Spinal cord (tissue), 10 donors: Measurements from ENCODE around the gene SIX5. TPM values are rescaled to one million over a fixed set of nuclear protein-coding genes. Genes with fewer than 3 reads are reported as not detected.

Experiments
- DNase-seq, 6 donors: peaks; one replicate each; pipeline versions ENCODE4 v3.0.0 to v3.0.0-alpha.2; 2013 to 2015; ENCODE audit warnings: low spot score in 6 of 6, low read depth in 4 of 6
- H3K27ac ChIP-seq: one replicate; pipeline ENCODE4 v1.5.1; 2013; ENCODE audit warnings: low read depth, low read length, control low read depth
- H3K27me3 ChIP-seq: one replicate; pipeline ENCODE4 v1.6.1; 2013; ENCODE audit warnings: low read length; ENCODE audit not compliant: control insufficient read depth, insufficient read depth
- H3K36me3 ChIP-seq: one replicate; pipeline ENCODE4 v1.6.1; 2013; ENCODE audit warnings: low read length; ENCODE audit not compliant: control insufficient read depth, insufficient read depth
- H3K4me1 ChIP-seq: one replicate; pipeline ENCODE4 v1.6.1; 2013; ENCODE audit warnings: low read length; ENCODE audit not compliant: control insufficient read depth, insufficient read depth
- H3K4me3 ChIP-seq: one replicate; pipeline ENCODE4 v1.5.1; 2013; ENCODE audit warnings: low read depth, low read length, control low read depth
- H3K9me3 ChIP-seq: one replicate; pipeline ENCODE4 v1.6.1; 2013; ENCODE audit warnings: low read length; ENCODE audit not compliant: control insufficient read depth, insufficient read depth
- WGBS: methylation state at CpG from one replicate; pipeline ENCODE4 v1.1.5; 2013; ENCODE audit warnings: missing lambda C conversion rate; ENCODE audit not compliant: insufficient coverage; 5-methylcytosine and 5-hydroxymethylcytosine counted together
- long read RNA-seq, 4 donors: transcript quantifications; one replicate each; lab custom pipeline, GENCODE V29; 2026
- polyA plus RNA-seq, 2 donors: library from polyadenylated mRNA; unstranded; fragments of 120-200 nt; gene quantifications; one replicate each; pipeline ENCODE4 v1.2.1, GENCODE V29; 2013; ENCODE audit not compliant: insufficient read length in 2 of 2
- total RNA-seq, 2 donors: library from RNA; depleted of rRNA in 1 of 2; stranded (reverse); fragments of 120-200 nt in 1 of 2; fragments of >200 nt in 1 of 2; gene quantifications; one replicate each; pipeline versions ENCODE4 v1.2.3 to v1.2.4, GENCODE V29; 2013 to 2014
- donor health status: healthy.

SIX5 gene
- total RNA-seq (10 to 100 TPM in 1 of 2 donors, 1 to 10 TPM in 1; 4.1 to 20.2 TPM), polyA plus RNA-seq (10 to 100 TPM; 11.2 to 17.5 TPM)
- long read RNA-seq, donor 1, result 0 reads
- long read RNA-seq, donor 2, partial matches to known transcripts, result 0 of 1 reads
- long read RNA-seq, donor 2, other reads (novel, unspliced or antisense), result 0 of 1 reads
- long read RNA-seq, donor 3, result 0 reads
- long read RNA-seq, donor 4, transcript SIX5-205 (3 exons, 2,943 nt), result major isoform, 7 of 10 reads
- long read RNA-seq, donor 4, partial matches to known transcripts, result 0 of 10 reads
- long read RNA-seq, donor 4, other reads (novel, unspliced or antisense), result 0 of 10 reads

GRCh38 chr19:45768984-45769782 is at the start of gene SIX5:
SIX5 (minus strand) TSS chr19:45769252; CDS start chr19:45768844, 408 bp downstream.
- Histone ChIP-seq H3K27me3 (peaks cover 27% of the 10 kb centered on the region), H3K4me1 (peaks cover 67% of the 10 kb centered on the region), H3K9me3 (no peaks in the 10 kb centered on the region), H3K27ac (peak within 1 kb of the TSS; percentile 99), H3K36me3 (peaks cover 52% of the 10 kb centered on the region), H3K4me3 (peak within 1 kb of the TSS; percentile 75)
- DNase-seq, result peak; percentile 92 to 99 (median 96)
- WGBS, result under 1% methylated on average over 69 of the region's 70 CpGs

GRCh38 chr19:45817725-45818301 is 48.8 kb upstream of the SIX5 start:
- no peaks in the 10 kb centered on the region for H3K9me3 ChIP-seq
- no peak for DNase-seq
- H3K4me1 ChIP-seq, result peaks cover 33% of the 10 kb centered on the region
- no peak overlapping the region for H3K27ac ChIP-seq
- H3K36me3 ChIP-seq, result peaks cover 68% of the 10 kb centered on the region
- H3K27me3 ChIP-seq, result no peaks in the 10 kb centered on the region
- WGBS, result 65% methylated on average over 12 of the region's 19 CpGs
- no peak overlapping the region for H3K4me3 ChIP-seq

- peaks cover 33% of the 10 kb centered on the region for H3K4me1 ChIP-seq
- H3K4me3 ChIP-seq, result no peak overlapping the region
- H3K27ac ChIP-seq, result no peak overlapping the region
- peaks cover 62% of the 10 kb centered on the region for H3K36me3 ChIP-seq
- WGBS, result 20% methylated on average over 21 of the region's 24 CpGs
- DNase-seq, result peak in 5 of 6 donors; percentile 56 to 93 (median 68)
- H3K9me3 ChIP-seq, result no peaks in the 10 kb centered on the region
- H3K27me3 ChIP-seq, result no peaks in the 10 kb centered on the region
These were observed 48.1 kb upstream of the SIX5 start for GRCh38 chr19:45817010-45817724.

- H3K27ac ChIP-seq, result peak overlapping the region; percentile 52
- H3K4me1 ChIP-seq, result peaks cover 33% of the 10 kb centered on the region
- DNase-seq, result no peak
- H3K36me3 ChIP-seq, result peaks cover 56% of the 10 kb centered on the region
- 54% methylated on average over 11 of the region's 18 CpGs for WGBS
- peak overlapping the region; percentile 62 for H3K4me3 ChIP-seq
- H3K9me3 ChIP-seq, result no peaks in the 10 kb centered on the region
- H3K27me3 ChIP-seq, result no peaks in the 10 kb centered on the region
These were observed 47.4 kb upstream of the SIX5 start for GRCh38 chr19:45816236-45817009.

GRCh38 chr19:45815481-45816216 is 46.6 kb upstream of the SIX5 start:
- H3K27me3 ChIP-seq, result no peaks in the 10 kb centered on the region
- no peaks in the 10 kb centered on the region for H3K9me3 ChIP-seq
- peak in 5 of 6 donors; percentile 19 to 83 (median 38) for DNase-seq
- H3K4me1 ChIP-seq, result peaks cover 33% of the 10 kb centered on the region
- 5% methylated on average over 32 of the region's 44 CpGs for WGBS
- H3K4me3 ChIP-seq, result peak overlapping the region; percentile 62
- H3K27ac ChIP-seq, result peak overlapping the region; percentile 52
- H3K36me3 ChIP-seq, result peaks cover 48% of the 10 kb centered on the region

GRCh38 chr19:45814851-45815480 is 45.9 kb upstream of the SIX5 start, which contains the start of gene RSPH6A:
RSPH6A (minus strand) TSS chr19:45815308; CDS start chr19:45815176, 132 bp downstream.
- H3K27ac ChIP-seq, result peak within 1 kb of the TSS; percentile 52
- peak within 1 kb of the TSS; percentile 62 for H3K4me3 ChIP-seq
- H3K9me3 ChIP-seq, result no peaks in the 10 kb centered on the region
- peaks cover 33% of the 10 kb centered on the region for H3K4me1 ChIP-seq
- no peaks in the 10 kb centered on the region for H3K27me3 ChIP-seq
- DNase-seq, result no peak
- 18% methylated on average over 40 of the region's 40 CpGs for WGBS
- peaks cover 41% of the 10 kb centered on the region for H3K36me3 ChIP-seq

GRCh38 chr19:45814166-45814780 is 45.2 kb upstream of the SIX5 start:
- no peak for DNase-seq
- no peak overlapping the region for H3K4me3 ChIP-seq
- no peaks in the 10 kb centered on the region for H3K9me3 ChIP-seq
- H3K4me1 ChIP-seq, result peaks cover 33% of the 10 kb centered on the region
- H3K27me3 ChIP-seq, result no peaks in the 10 kb centered on the region
- no peak overlapping the region for H3K27ac ChIP-seq
- WGBS, result 92% methylated on average over 11 of the region's 12 CpGs
- H3K36me3 ChIP-seq, result peaks cover 34% of the 10 kb centered on the region

- Histone ChIP-seq H3K27me3 (no peaks in the 10 kb centered on the region), H3K27ac (no peak overlapping the region), H3K9me3 (no peaks in the 10 kb centered on the region), H3K4me1 (peaks cover 28% of the 10 kb centered on the region), H3K4me3 (no peak overlapping the region), H3K36me3 (peaks cover 16% of the 10 kb centered on the region)
- 88% methylated on average over 6 of the region's 6 CpGs for WGBS
- DNase-seq, result no peak
These were observed 43.2 kb upstream of the SIX5 start for GRCh38 chr19:45812297-45812696.
